Measurements from ENCODE around the gene KATNAL2.

Gene KATNAL2, protein sequence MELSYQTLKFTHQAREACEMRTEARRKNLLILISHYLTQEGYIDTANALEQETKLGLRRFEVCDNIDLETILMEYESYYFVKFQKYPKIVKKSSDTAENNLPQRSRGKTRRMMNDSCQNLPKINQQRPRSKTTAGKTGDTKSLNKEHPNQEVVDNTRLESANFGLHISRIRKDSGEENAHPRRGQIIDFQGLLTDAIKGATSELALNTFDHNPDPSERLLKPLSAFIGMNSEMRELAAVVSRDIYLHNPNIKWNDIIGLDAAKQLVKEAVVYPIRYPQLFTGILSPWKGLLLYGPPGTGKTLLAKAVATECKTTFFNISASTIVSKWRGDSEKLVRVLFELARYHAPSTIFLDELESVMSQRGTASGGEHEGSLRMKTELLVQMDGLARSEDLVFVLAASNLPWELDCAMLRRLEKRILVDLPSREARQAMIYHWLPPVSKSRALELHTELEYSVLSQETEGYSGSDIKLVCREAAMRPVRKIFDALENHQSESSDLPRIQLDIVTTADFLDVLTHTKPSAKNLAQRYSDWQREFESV

DNA sequence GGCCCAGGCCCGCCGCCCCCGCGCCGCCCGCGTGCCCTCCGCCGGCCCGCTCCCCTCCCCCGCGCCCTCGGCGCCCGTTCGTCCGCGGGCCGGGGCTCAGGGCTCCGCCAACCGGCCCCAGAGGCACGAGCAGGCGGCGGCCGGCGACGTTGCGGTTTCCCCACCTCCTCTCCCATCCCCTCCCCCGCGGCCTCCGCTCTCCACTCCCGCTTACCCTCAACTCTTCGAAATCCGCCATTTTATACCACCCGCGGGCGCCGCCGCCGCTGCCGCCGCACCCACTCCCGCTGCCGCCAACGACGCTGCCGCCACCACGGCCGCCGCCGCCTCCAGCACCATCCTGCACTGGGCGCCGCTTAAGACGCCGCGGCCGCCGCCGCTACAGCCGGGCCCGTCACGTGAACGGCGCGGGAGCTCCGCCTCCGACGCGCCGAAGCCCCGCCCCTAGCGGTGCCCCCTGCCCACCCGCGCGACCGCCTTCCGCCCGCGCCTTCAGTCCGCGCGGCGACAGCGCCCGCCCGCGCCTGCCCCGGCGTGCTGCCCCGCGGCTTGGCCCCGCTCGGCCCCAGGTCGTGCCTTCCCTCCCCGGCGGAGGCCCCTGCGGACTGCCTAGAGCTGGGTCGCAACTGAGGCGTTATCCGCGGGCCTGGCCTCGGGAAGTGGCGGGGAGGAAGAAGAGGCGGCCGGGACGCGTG lies at the start of gene KATNAL2, which contains the start of gene PIAS2:
TSS of gene KATNAL2 (plus strand) at position 495 of the 695 bp plus-strand sequence. CDS start 29,271 bp downstream, outside the sequence.
TSS of gene PIAS2 (minus strand) at position 400 of the 695 bp plus-strand sequence. CDS start at position 238, 162 bp downstream.
- intact Hi-C loops (cut with DNase I): no loop called here
- DNase-seq: peak; percentile 70 to 97 (median 83)

DNA sequence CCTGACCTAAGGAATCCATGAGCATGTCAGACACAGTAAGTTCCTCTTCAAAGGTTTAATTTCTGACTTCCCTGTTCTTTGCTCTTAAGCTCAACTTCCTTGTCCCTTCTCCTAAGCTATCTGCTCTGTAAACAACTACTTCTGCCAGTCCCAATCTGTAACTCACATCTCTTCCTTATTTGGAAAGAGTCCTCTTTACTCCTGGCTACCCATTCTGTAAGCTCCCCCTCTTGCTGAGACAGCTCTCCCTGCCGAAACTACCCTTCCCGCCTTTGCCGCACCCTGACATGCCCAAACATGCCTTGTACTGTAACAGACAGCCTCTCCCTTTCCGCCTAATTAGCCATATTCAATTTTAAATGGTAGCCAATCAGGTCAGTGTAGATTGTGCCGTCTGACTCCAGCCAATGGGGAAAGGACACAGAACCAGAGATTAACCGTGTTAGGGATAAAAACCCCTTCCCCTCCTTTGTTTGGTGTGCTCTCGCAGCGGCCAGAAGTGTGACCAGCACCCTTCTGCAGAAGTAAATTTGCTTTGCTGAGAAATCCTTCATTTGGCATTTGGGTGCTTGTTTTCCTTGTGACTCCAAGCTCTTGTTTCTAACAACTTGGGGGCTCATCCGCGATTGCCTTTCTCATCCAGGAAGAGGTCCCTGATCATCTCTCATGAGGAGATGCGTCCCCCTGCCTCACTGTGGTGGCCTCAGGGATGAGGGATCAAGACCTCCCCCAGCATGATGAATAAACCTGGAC lies 49.1 kb upstream of the KATNAL2 start:
- intact Hi-C loops (cut with DNase I): no loop called here
- no peak for DNase-seq

DNA sequence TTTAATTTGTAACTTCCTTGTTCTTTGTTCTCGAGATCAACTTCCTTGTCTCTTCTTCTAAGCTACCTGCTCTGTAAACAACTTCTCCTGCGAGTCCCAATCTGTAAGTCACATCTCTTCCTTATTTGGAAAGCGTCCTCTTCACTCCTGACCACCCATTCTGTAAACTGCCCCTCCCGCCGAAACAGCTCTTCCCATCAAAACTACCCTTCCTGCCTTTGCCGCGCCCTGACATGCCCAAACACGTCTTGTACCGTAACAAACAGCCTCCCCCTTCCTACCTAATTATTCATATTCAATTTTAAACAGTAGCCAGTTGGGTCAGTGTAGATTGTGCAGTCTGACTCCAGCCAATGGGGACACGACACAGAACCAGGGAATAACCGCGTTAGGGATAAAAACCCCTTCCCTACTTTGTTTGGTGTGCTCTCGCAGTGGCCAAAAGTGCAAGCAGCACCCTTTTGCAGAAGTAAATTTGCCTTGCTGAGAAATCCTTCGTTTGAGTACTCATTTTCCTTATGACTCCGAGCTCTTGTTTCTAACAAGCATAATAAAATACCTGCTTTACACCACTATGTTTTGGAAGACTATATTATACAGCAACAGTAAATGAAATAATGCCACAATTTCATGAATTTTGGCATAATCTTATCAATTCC lies 39.9 kb upstream of the KATNAL2 start:
- DNase-seq: no peak
- intact Hi-C loops (cut with DNase I): no loop called here

DNA sequence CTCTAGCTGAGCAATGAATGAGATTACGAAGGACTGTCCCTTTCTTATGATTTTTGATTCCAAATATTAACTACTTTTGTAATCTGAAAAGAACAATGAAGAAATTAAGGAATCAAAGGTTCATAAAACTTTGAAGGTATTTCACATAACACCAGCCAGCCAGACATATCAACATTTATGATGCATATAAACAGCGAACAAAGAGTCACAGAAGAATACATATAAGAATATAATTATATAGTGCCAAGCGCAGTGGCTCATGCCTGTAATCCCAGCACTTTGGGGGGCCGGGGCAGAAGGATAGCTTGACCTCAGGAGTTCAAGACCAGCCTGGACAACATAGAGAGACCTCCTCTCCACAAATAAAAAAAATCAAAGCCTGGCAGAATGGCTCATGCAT lies 34.2 kb upstream of the KATNAL2 start:
- intact Hi-C loops (cut with DNase I): no loop called here
- no peak for DNase-seq

DNA sequence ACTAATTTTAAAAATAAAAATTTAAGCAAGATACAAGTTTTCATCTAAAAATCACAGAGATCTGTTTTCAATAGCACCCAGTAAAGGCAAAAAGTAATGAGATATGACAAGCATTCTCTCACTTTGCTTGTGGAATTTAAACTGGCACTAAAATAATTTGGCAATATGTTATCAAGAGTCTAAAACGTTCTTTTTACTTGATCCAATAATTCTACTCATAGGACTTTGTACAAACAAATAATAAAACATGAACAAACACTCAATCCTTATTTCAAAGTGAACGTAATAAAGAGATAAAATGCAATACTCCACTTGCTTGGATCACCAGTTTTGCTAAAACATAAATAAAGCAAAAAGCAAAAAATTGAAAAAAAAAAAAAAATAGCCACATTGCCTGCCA lies 30.5 kb upstream of the KATNAL2 start:
- no peak for DNase-seq
- intact Hi-C loops (cut with DNase I): no loop called here

DNA sequence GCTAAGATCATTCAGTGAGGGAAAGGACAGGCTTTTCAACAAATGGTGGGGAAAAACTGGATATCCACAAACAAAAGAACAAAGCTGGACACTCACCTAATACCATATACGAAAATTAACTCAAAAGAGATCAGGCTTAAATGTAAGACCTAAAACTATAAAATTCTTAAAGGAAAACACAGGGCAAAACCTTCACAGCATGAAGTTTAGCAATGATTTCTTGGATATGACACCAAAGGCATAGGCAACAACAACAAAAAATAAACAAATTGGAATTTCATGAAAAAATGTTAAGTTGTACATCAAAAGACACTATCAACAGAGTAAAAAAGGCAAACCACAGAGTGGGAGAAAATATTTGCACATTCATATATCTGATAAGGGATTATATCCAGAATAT lies 28.4 kb upstream of the KATNAL2 start:
- intact Hi-C loops (cut with DNase I): no loop called here
- DNase-seq: no peak

DNA sequence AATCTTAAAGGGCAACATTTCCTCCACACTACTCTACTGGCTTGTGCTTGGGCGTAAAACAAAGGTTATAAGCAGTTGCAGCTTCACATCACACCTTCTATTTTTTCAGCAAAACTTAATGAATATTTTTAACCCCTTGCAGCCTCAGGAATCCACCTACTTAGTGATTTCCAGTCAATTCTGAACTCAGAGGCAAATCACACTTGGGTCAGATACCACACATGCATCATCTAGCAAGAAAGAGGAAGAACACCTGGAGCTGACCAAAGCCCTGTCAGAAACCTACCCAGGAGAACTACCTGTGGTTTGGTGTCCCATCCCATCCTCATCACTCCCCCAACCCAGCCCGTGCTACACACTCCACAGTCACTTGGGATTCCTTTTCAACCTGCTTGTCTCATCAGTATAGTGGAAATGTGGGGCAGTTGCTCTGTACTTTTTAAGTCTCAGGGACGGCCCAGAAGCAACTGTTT lies 25.6 kb upstream of the KATNAL2 start:
- intact Hi-C loops (cut with DNase I): no loop called here
- DNase-seq: no peak

DNA sequence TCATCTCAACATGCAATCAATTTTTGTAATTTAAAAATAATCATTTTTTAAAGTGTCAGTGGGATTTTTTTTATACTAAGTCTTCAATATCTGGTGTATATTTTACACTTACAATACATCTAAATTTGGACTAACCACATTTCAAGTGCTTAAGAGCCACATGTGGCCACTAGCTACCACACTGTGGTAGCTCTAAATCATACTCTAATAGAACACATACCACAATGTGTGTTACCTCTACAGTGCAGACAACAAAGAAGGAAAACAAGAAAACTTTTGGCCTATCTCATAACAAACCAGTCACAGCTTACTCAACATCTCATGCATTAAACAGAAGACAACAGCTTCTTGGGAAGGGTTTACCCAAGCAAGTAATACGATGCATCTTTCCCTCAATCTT lies 24.6 kb upstream of the KATNAL2 start:
- intact Hi-C loops (cut with DNase I): no loop called here
- no peak for DNase-seq

DNA sequence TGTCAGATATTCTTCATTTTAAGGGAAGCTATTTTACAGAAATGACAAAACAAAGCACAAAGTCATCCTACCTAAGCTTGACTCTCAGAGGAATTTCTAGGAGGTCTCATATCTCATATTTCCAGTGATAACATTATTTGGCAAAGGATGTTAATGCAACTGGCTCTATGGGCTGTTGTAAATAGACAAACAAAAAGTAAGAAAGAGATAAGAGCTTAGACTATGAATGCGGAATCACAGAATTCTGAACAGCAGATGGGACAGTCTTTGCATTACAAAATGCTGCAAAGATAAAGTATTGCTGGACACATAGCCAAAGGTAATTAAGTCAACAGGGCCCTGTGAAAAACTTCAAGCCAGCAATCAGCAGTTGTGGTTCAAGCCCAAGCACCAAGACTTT lies 24.0 kb upstream of the KATNAL2 start:
- no peak for DNase-seq
- intact Hi-C loops (cut with DNase I): no loop called here

DNA sequence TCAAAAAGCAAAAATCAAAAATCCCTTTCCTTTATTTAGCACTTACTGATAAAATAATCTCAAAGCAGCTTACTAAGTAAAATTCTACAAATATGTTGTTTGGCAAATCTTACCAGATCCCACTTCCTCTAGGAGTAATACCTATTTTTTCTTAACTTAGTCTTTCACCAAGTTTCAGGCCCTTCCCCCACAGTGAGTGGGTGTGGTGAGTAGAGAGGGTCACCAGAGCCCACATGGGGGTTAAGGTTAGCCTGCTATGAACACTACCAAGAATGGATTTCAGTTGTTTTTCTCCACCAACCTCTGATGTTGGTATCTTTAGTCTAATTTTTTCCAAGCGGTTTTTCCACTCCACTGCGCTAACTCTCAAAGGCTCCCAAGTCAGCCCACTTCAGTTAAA lies 23.3 kb upstream of the KATNAL2 start:
- intact Hi-C loops (cut with DNase I): no loop called here
- DNase-seq: no peak

DNA sequence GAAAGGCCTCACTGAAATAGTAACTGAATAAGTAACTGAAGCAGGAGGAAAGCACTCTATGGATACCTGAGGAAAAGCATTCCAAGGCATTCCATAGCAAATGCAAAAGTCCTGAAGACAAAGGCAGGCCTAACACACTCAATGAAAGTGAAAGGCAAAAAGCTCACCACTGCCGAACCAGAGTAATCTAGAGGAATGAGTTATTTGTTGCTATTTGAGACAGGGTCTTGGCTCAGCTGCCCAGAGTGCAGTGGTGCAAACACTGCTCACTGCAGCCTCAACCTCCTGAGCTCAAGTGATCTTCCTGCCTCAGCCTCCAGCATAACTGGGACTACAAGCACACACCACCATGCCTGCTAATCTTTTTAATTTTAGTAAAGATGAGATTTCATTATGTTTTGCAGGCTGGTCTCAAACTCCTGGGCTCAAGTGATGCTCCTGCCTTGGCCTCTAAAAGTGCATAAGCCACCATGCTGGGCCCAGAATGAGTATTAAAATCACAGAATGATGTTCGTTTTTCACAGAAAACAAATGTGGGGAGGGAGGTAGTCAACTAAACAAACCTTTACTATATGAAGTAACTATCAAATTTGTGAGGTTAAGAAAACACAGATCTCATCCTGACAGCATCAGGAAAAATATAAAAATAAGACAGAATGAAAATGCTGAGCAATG lies 18.0 kb upstream of the KATNAL2 start:
- intact Hi-C loops (cut with DNase I): no loop called here
- no peak for DNase-seq

DNA sequence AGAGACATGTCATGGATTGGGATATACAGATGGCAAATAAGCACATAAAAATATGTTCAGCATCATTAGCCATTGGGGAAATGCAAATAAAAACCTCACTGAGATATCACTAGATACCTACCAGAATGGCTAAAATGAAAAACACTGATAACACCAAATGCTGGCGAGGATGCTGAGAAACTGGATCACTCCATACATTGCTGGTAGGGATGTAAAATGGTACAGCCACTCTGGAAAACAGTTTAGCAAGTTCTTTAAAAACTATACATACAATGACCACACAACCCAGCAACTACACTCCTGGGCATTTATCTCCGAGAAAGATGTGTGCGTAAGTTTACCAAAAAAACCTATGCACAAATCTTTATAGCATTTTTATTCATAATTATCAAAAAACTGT lies 14.0 kb upstream of the KATNAL2 start:
- DNase-seq: no peak
- intact Hi-C loops (cut with DNase I): no loop called here

DNA sequence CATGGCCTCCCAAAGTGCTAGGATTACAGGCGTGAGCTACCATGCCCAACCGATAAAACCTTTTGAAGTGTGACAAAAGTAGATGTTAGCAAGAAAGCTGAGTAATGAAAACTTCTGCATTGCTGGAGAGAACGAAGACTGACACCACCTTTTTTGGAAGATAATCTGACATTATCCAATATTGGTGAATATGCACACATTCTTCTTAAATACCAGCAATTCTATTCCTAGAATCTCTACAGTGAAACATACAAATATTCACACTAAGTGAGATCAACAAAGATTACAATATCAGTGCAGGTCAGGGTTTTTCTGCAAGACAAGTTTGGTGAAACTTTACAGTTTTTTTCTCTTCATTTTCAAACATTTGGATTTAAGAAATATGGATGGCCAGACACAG lies 7.9 kb upstream of the KATNAL2 start:
- no peak for DNase-seq

DNA sequence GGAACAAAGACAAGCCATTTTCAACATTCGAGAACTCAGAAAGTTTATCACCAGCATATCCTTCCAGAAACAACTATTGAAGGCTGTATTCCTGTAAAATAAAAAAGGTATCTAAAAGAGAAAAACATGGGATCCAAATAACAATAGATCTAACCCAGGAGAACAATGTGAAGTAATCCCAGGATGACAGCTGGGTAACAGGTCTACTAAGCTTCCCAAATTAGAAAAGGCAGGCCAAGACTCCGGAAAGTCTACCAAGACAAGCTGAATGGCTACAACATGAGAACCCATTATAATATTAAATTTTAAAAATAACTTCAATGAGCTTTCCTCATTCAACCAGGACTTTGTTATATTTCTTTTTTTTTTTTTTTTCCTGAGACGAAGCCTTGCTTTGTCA lies 6.5 kb upstream of the KATNAL2 start:
- no peak for DNase-seq

More for the DNA sequence above, 7.9 kb upstream of the KATNAL2 start:
- intact Hi-C loops (cut with DNase I): no loop called here

DNA sequence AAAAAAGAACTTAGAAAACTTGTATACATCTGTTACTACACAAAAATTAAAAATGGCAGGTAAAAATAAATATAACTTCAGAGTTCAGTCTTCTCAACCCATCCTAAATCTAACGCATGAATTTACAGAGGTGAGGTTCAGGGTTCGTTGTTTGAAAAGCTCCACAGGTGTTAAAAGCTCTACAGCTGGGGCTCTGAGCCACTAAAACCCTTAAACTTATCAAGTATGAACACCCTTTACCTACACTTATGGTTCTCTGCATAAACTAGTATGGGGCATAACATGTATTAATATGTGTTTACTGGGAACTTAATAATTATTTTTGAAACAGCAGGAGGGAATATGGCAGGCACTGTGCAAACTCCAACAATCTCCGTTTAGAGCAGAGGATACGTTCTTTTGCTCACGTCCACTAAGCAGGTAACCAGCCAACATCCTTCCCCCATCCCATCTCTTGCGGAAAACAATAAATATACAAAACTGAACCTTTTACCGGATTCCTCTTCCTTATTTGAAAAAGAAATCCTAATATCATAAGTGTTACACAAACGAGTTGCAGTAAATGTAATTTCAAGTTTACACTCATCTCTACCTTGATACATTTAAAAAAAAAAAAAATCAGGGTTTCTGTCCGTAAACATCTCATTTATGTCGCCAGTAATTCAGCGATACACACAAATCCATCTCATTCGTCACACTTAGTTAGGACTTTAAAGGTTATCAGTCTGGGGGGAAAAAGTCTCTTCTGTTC lies 1.4 kb upstream of the KATNAL2 start:
- no peak for DNase-seq
- intact Hi-C loops (cut with DNase I): no loop called here

More for the DNA sequence above, 6.5 kb upstream of the KATNAL2 start:
- intact Hi-C loops (cut with DNase I): no loop called here

DNA sequence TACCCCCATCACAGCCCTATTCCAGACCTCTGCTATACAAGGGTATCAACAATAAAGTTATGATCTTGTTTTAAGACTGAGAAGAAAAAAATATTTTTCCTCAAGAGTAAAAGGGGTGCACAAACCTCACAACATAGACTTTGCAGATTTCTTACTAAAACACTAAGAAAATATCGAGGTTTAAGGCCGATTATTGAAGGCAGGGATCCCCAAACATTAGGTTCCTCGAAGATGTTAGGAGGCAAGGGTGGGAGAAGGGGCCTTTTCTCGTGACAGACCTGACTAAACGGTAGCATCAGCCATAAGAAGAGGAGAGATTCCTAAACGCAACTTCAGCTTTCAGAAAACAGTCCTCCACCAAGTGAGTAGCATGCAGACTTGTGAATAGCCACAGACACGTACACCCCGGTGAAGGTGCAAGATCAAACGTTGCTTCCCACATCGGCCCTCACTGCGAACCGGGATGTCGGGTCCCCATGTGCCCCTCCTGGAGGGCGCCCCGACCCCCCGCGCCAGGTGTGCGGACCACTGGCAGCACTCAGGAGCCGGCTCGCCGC lies 773 bp upstream of the KATNAL2 start:
- intact Hi-C loops (cut with DNase I): no loop called here
- peak in 2 of 10 donors; percentile 5 to 20 for DNase-seq

DNA sequence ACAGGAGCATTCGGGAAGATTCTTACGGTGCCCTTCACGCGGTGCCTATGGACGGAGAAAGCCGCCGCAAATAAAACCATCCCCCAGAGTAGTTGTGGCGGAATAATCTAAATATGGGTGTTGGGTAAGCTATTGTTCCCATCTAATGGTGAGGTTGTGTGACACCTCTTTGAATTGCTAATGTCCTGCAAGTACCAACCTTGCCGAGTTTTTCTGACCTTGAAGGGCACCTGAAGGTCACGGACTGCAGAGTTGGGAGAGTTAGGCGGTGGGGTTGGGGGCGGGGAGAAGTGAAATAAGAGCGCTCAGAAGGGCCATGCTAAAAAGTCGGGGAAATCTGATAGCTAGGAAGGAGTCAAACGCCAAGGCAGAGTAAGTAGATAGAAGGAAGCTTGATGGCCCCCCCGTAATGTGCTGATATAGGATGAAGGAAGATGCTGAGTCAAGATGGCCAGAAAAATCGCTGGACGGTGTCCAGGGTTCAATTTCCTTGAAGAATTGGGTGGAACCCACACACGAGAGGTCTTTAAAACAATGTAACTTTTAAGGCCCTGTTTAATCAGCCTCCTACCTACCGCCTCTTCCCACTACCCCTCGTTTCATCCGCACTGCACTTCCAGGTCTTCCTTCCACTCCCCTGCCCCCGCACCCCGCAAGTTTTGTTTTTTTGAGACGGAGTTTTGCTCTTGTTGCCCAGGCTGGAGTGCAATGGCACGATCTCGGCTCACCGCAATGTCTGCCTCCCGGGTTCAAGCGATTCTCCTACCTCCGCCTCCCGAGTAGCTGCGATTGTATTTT lies 600 bp downstream of the KATNAL2 start:
- DNase-seq: peak in 2 of 10 donors; percentile 24 to 73
- intact Hi-C loops (cut with DNase I): no loop called here

DNA sequence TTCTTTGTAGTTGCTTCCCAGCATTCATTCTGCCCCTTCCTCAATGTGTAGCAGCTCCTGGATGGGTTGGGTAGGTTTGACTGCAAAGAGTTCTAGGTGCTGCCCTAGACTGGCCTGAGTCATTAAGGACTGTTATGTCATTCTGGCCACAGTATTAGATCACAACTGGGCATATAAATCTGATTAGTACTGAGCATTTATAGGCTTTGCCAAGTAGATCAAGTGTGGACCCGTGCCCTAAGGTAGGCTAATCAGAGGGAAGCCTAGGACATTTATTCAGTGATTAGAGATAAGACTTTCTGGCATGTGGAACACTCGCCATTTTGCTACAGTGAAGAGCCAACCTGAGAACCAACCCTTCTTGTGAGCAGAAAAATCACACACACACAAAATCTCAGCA lies 2.7 kb downstream of the KATNAL2 start:
- intact Hi-C loops (cut with DNase I): no loop called here
- no peak for DNase-seq
